GM23248 (cell line): Measurements from ENCODE around the gene NDUFA5. TPM values are rescaled to one million over a fixed set of nuclear protein-coding genes. Genes with fewer than 3 reads are reported as not detected.

Experiments
- DNase-seq: peaks from one replicate; pipeline ENCODE4 v3.0.0-alpha.2; 2015
- H2AFZ ChIP-seq: fragments of 200-600 bp; sonication (generic); 2 replicates; pipeline ENCODE4 v1.6.1; 2016; ENCODE audit warnings: antibody characterized with exemption
- H3F3A ChIP-seq: fragments of 200-600 bp; sonication (generic); 2 replicates; pipeline ENCODE4 v1.6.1; 2016; ENCODE audit warnings: mild to moderate bottlenecking, antibody characterized with exemption, mixed run types; ENCODE audit not compliant: insufficient read depth
- H3K27ac ChIP-seq: fragments of 200-600 bp; sonication (generic); 2 replicates; pipeline ENCODE4 v1.5.1; 2016; ENCODE audit warnings: mild to moderate bottlenecking
- H3K27me3 ChIP-seq: fragments of 200-600 bp; sonication (generic); replicated peaks from 2 replicates; pipeline ENCODE4 v1.6.1; 2016; ENCODE audit warnings: mild to moderate bottlenecking; ENCODE audit not compliant: insufficient read depth
- H3K36me3 ChIP-seq: fragments of 200-600 bp; sonication (generic); 2 replicates; pipeline ENCODE4 v1.6.1; 2016; ENCODE audit warnings: low read depth, mild to moderate bottlenecking
- H3K4me1 ChIP-seq: fragments of 200-600 bp; sonication (generic); 2 replicates; pipeline ENCODE4 v1.6.1; 2016; ENCODE audit warnings: mild to moderate bottlenecking; ENCODE audit not compliant: insufficient read depth
- H3K4me2 ChIP-seq: fragments of 200-600 bp; sonication (generic); one replicate; pipeline ENCODE4 v1.6.1; 2016; ENCODE audit warnings: mild to moderate bottlenecking; ENCODE audit not compliant: unreplicated experiment
- H3K4me3 ChIP-seq: fragments of 200-600 bp; sonication (generic); 2 replicates; pipeline ENCODE4 v1.5.1; 2016; ENCODE audit warnings: mild to moderate bottlenecking
- H3K79me2 ChIP-seq: fragments of 200-600 bp; sonication (generic); 2 replicates; pipeline ENCODE4 v1.6.1; 2016; ENCODE audit warnings: mild to moderate bottlenecking; ENCODE audit not compliant: insufficient read depth
- H3K9ac ChIP-seq: fragments of 200-600 bp; sonication (generic); 2 replicates; pipeline ENCODE4 v1.6.1; 2016; ENCODE audit warnings: mild to moderate bottlenecking
- H3K9me2 ChIP-seq: fragments of 200-600 bp; sonication (generic); 2 replicates; pipeline ENCODE4 v1.6.1; 2016; ENCODE audit warnings: mixed run types, mild to moderate bottlenecking, moderate library complexity; ENCODE audit not compliant: insufficient read depth
- H3K9me3 ChIP-seq: fragments of 200-600 bp; sonication (generic); one replicate; pipeline ENCODE4 v1.6.1; 2017; ENCODE audit warnings: low read depth
- H4K20me1 ChIP-seq: fragments of 200-600 bp; sonication (generic); 2 replicates; pipeline ENCODE4 v1.6.0; 2016; ENCODE audit not compliant: insufficient read depth
- EZH2 ChIP-seq: fragments of 200-600 bp; sonication (generic); IDR thresholded peaks from 2 replicates; pipeline ENCODE4 v1.6.1; 2018; ENCODE audit warnings: antibody characterized with exemption, mild to moderate bottlenecking; ENCODE audit not compliant: insufficient read depth, poor library complexity, severe bottlenecking
- EZH2phosphoT487 ChIP-seq: fragments of 200-600 bp; sonication (generic); IDR thresholded peaks from 2 replicates; pipeline ENCODE4 v1.6.1; 2018; ENCODE audit warnings: antibody characterized with exemption, moderate library complexity, mild to moderate bottlenecking, low read depth; ENCODE audit not compliant: insufficient read depth
- WGBS, 2 experiments: methylation state at CpG; one replicate each; pipeline ENCODE4 v1.1.6; 2015 to 2017; ENCODE audit warnings: low lambda C conversion rate in 2 of 2, low coverage in 1 of 2; ENCODE audit errors: missing lambda C conversion rate in 2 of 2; 5-methylcytosine and 5-hydroxymethylcytosine counted together
- in situ Hi-C: fragments of 300-500 bp; cut with MboI; formaldehyde crosslinking; loops from 2 replicates; pipeline ENCODE4 v1.15.0; 2020
- polyA plus RNA-seq: library from polyadenylated mRNA; unstranded; fragments of >200 nt; fragmentation: Nextera tagmentation; extraction: Ambion mirVana; gene quantifications from 2 replicates; pipeline ENCODE4 v1.2.1, GENCODE V29; 2016
- total RNA-seq: library from RNA; depleted of rRNA; stranded (reverse); fragments of >200 nt; shearing (Covaris generic); gene quantifications from 2 replicates; pipeline ENCODE4 v1.2.3, GENCODE V29; 2014

The NDUFA5 gene
- total and polyA plus RNA-seq, 2 experiments from 2014 or later, result 52.4 to 110 TPM

- 13 to 50% methylated on average over 1 of the region's 1 CpG for WGBS, 2 experiments
- Histone ChIP-seq H4K20me1 (no peaks in the 10 kb centered on the region), H3K4me2 (peak overlapping the region; percentile 35), H3K4me1 (peaks cover 16% of the 10 kb centered on the region), H3F3A (peaks cover 11% of the 10 kb centered on the region), H3K27ac (peak overlapping the region; percentile 36), H3K36me3 (0 out of 2 replicates have a peak, but pooled peaks cover 12% of the 10 kb centered on the region), H3K79me2 (peaks cover 39% of the 10 kb centered on the region), H3K4me3 (peak overlapping the region; percentile 22; the same call in 1 of the 2 replicates), H3K27me3 (no peaks in the 10 kb centered on the region), H2AFZ (peak overlapping the region; percentile 60), H3K9me3 (no peaks in the 10 kb centered on the region), H3K9ac (peak overlapping the region; percentile 19; the same call in 1 of the 2 replicates), H3K9me2 (no peaks in the 10 kb centered on the region)
- in situ Hi-C loops, result no loop called here
- peak; percentile 31 for DNase-seq
- TF ChIP-seq EZH2, result no peak
- no peak for TF ChIP-seq EZH2phosphoT487
These were observed 9.2 kb downstream of the NDUFA5 start for GRCh38 chr7:123548406-123548805.

- H3K79me2 ChIP-seq, result no peaks in the 10 kb centered on the region
- H3F3A ChIP-seq, result peaks cover 24% of the 10 kb centered on the region
- no peak overlapping the region for H3K9ac ChIP-seq
- H3K4me1 ChIP-seq, result peaks cover 20% of the 10 kb centered on the region
- H3K9me2 ChIP-seq, result no peaks in the 10 kb centered on the region
- no peak overlapping the region for H2AFZ ChIP-seq
- DNase-seq, result no peak
- H3K9me3 ChIP-seq, result no peaks in the 10 kb centered on the region
- WGBS, 2 experiments, result 69 to 89% methylated on average over 1 of the region's 1 CpG
- in situ Hi-C loops, result no loop called here
- H3K27ac ChIP-seq, result no peak overlapping the region
- no peaks in the 10 kb centered on the region for H4K20me1 ChIP-seq
- no peaks in the 10 kb centered on the region for H3K27me3 ChIP-seq
- TF ChIP-seq EZH2phosphoT487 (no peak), EZH2 (no peak)
- H3K4me2 ChIP-seq, result no peak overlapping the region
- H3K4me3 ChIP-seq, result no peak overlapping the region
- H3K36me3 ChIP-seq, result no peaks in the 10 kb centered on the region
These were observed 17.7 kb downstream of the NDUFA5 start for GRCh38 chr7:123539871-123540270.

GRCh38 chr7:123538897-123539296 is 18.7 kb downstream of the NDUFA5 start:
- 100% methylated on average over 1 of the region's 1 CpG for WGBS, 2 experiments
- Histone ChIP-seq H3K9ac (no peak overlapping the region), H3K4me2 (no peak overlapping the region), H3K36me3 (no peaks in the 10 kb centered on the region), H3K9me3 (no peaks in the 10 kb centered on the region), H3K4me3 (no peak overlapping the region), H3K27ac (no peak overlapping the region), H3K4me1 (peaks cover 20% of the 10 kb centered on the region), H3K9me2 (no peaks in the 10 kb centered on the region), H3F3A (peaks cover 24% of the 10 kb centered on the region), H2AFZ (no peak overlapping the region), H4K20me1 (no peaks in the 10 kb centered on the region), H3K27me3 (no peaks in the 10 kb centered on the region), H3K79me2 (no peaks in the 10 kb centered on the region)
- in situ Hi-C loops, result no loop called here
- no peak for TF ChIP-seq EZH2
- no peak for TF ChIP-seq EZH2phosphoT487
- no peak for DNase-seq

GRCh38 chr7:123538189-123538714 is 19.4 kb downstream of the NDUFA5 start:
- TF ChIP-seq EZH2 (no peak), EZH2phosphoT487 (no peak)
- DNase-seq, result peak; percentile 88
- H3K9me2 ChIP-seq, result no peaks in the 10 kb centered on the region
- 56 to 58% methylated on average over 7 of the region's 7 CpGs for whole genome bisulfite sequencing, 2 experiments
- H2AFZ ChIP-seq, result no peak overlapping the region
- peak overlapping the region; percentile 50 for H3K27ac ChIP-seq
- H3K4me2 ChIP-seq, result peak overlapping the region; percentile 40
- H3K4me1 ChIP-seq, result peaks cover 20% of the 10 kb centered on the region
- no peaks in the 10 kb centered on the region for H3K79me2 ChIP-seq
- H3K9me3 ChIP-seq, result no peaks in the 10 kb centered on the region
- H3K36me3 ChIP-seq, result no peaks in the 10 kb centered on the region
- H4K20me1 ChIP-seq, result no peaks in the 10 kb centered on the region
- H3F3A ChIP-seq, result peaks cover 24% of the 10 kb centered on the region
- in situ Hi-C loops, result no loop called here
- H3K4me3 ChIP-seq, result peak overlapping the region; percentile 1; the same call in 1 of the 2 replicates
- no peaks in the 10 kb centered on the region for H3K27me3 ChIP-seq
- H3K9ac ChIP-seq, result peak overlapping the region; percentile 15; the same call in 1 of the 2 replicates
